ENCODE results near the gene FBXW7. TPM values are rescaled to one million over a fixed set of nuclear protein-coding genes. Genes with fewer than 3 reads are reported as not detected.

Gene FBXW7
- total RNA-seq, 1 donor from 2014 or later = 21.0 TPM

GRCh38 chr4:152294765-152295164, 241.1 kb downstream of the FBXW7 start:
- DNase-seq (ENCODE audit: extremely low spot score, unreplicated experiment) = no peak
- H3K27ac Mint-ChIP-seq (ENCODE audit: unreplicated experiment) = no peak overlapping the region
- H3K27me3 Mint-ChIP-seq (ENCODE audit: unreplicated experiment) = peaks cover 66% of the 10 kb centered on the region
- H3K4me1 Mint-ChIP-seq (ENCODE audit: unreplicated experiment) = no peaks in the 10 kb centered on the region
- H3K9me3 Mint-ChIP-seq (ENCODE audit: unreplicated experiment) = no peaks in the 10 kb centered on the region
- H3K4me3 Mint-ChIP-seq (ENCODE audit: unreplicated experiment) = no peak overlapping the region
- H3K36me3 Mint-ChIP-seq (ENCODE audit: unreplicated experiment) = peaks cover 3% of the 10 kb centered on the region
- no peak for TF ChIP-seq CTCF (IDR thresholded peaks at IDR 0.05)

- Mint-ChIP-seq H3K27ac (ENCODE audit: unreplicated experiment) (no peak overlapping the region), H3K4me1 (ENCODE audit: unreplicated experiment) (no peaks in the 10 kb centered on the region), H3K4me3 (ENCODE audit: unreplicated experiment) (no peak overlapping the region), H3K9me3 (ENCODE audit: unreplicated experiment) (no peaks in the 10 kb centered on the region), H3K27me3 (ENCODE audit: unreplicated experiment) (peaks cover 65% of the 10 kb centered on the region), H3K36me3 (ENCODE audit: unreplicated experiment) (peaks cover 3% of the 10 kb centered on the region)
- TF ChIP-seq CTCF (IDR thresholded peaks at IDR 0.05) = no peak
- no peak for DNase-seq (ENCODE audit: extremely low spot score, unreplicated experiment)
These were observed 241.6 kb downstream of the FBXW7 start for GRCh38 chr4:152294331-152294730.

- Mint-ChIP-seq H3K9me3 (ENCODE audit: unreplicated experiment) (no peaks in the 10 kb centered on the region), H3K36me3 (ENCODE audit: unreplicated experiment) (peaks cover 3% of the 10 kb centered on the region), H3K4me1 (ENCODE audit: unreplicated experiment) (no peaks in the 10 kb centered on the region), H3K27ac (ENCODE audit: unreplicated experiment) (no peak overlapping the region), H3K27me3 (ENCODE audit: unreplicated experiment) (peaks cover 59% of the 10 kb centered on the region), H3K4me3 (ENCODE audit: unreplicated experiment) (no peak overlapping the region)
- TF ChIP-seq CTCF (IDR thresholded peaks at IDR 0.05) = no peak
- DNase-seq (ENCODE audit: extremely low spot score, unreplicated experiment) = no peak
These were observed 242.4 kb downstream of the FBXW7 start for GRCh38 chr4:152293527-152293926.

- Mint-ChIP-seq H3K27ac (ENCODE audit: unreplicated experiment) (no peak overlapping the region), H3K9me3 (ENCODE audit: unreplicated experiment) (no peaks in the 10 kb centered on the region), H3K4me3 (ENCODE audit: unreplicated experiment) (no peak overlapping the region), H3K27me3 (ENCODE audit: unreplicated experiment) (peaks cover 49% of the 10 kb centered on the region), H3K36me3 (ENCODE audit: unreplicated experiment) (no peaks in the 10 kb centered on the region), H3K4me1 (ENCODE audit: unreplicated experiment) (no peaks in the 10 kb centered on the region)
- no peak for DNase-seq (ENCODE audit: extremely low spot score, unreplicated experiment)
- TF ChIP-seq CTCF (IDR thresholded peaks at IDR 0.05) = no peak
These were observed 245.4 kb downstream of the FBXW7 start for GRCh38 chr4:152290366-152290921.

GRCh38 chr4:152289941-152290340, 246.0 kb downstream of the FBXW7 start:
- no peak for DNase-seq (ENCODE audit: extremely low spot score, unreplicated experiment)
- Mint-ChIP-seq H3K36me3 (ENCODE audit: unreplicated experiment) (no peaks in the 10 kb centered on the region), H3K4me1 (ENCODE audit: unreplicated experiment) (no peaks in the 10 kb centered on the region), H3K9me3 (ENCODE audit: unreplicated experiment) (no peaks in the 10 kb centered on the region), H3K27ac (ENCODE audit: unreplicated experiment) (no peak overlapping the region), H3K27me3 (ENCODE audit: unreplicated experiment) (peaks cover 50% of the 10 kb centered on the region), H3K4me3 (ENCODE audit: unreplicated experiment) (no peak overlapping the region)
- no peak for TF ChIP-seq CTCF (IDR thresholded peaks at IDR 0.05)

Measured in osteocyte (in vitro differentiated cells).